ENCODE measurements around the gene GALNT2. TPM values are rescaled to one million over a fixed set of nuclear protein-coding genes. Genes with fewer than 3 reads are reported as not detected.

The GALNT2 gene
- total and polyA plus RNA-seq, 9 of the 15 experiments (the other 6 are each of a cell fraction or from before 2014, with no cell fraction given), result 1.6 to 106 (median 51.9) TPM

- DNase-seq (ENCODE audit: extremely low read depth in 1 of 4, low spot score in 3 of 4) (no peak), FAIRE-seq (no peak), ATAC-seq (no peak)
- Histone ChIP-seq H3K79me2 (ENCODE audit: control insufficient read depth, insufficient read depth, low read length) (peaks cover 94% of the 10 kb centered on the region), H3K9ac (ENCODE audit: insufficient read depth in 1 of 2, low read depth in 2 of 2, low read length in 2 of 2) (no peak overlapping the region), H3K36me3 (ENCODE audit: control insufficient read depth, insufficient read depth, low read length) (peaks cover 17% of the 10 kb centered on the region; the same call in 1 of the 3 replicates), H3K9me1 (ENCODE audit: control insufficient read depth, insufficient read depth, low read length) (peaks cover 4% of the 10 kb centered on the region), H4K20me1 (replicated peaks; ENCODE audit: control insufficient read depth, insufficient read depth, low read length) (no peaks in the 10 kb centered on the region; the same call in 1 of the 2 replicates), H3K4me1 (replicated peaks in 1 of 2; ENCODE audit: control insufficient read depth in 2 of 2, insufficient read depth in 2 of 2, low read length in 2 of 2) (peaks cover 41 to 45% of the 10 kb centered on the region in 2 experiments), H3K4me2 (ENCODE audit: insufficient read depth, low read length) (no peak overlapping the region), H3K27ac (ENCODE audit: extremely low read depth, low read depth, low read length) (no peak overlapping the region), H3K27me3 (ENCODE audit: control insufficient read depth in 2 of 2, insufficient read depth in 2 of 2, low read length in 2 of 2) (no peaks in the 10 kb centered on the region), H3K9me3 (replicated peaks; ENCODE audit: control insufficient read depth, insufficient read depth, low read depth, low read length) (no peaks in the 10 kb centered on the region), H2AFZ (ENCODE audit: low read depth, low read length) (no peak overlapping the region), H3K4me3 (no peak overlapping the region)
- ChIA-PET POLR2A (no interaction called here), CTCF (ENCODE audit: low intra/inter-chr PET ratio) (no interaction called here)
- intact Hi-C loops (cut with micrococcal nuclease) (no loop called here), in situ Hi-C loops (cut with MboI) (no loop called here)
- WGBS (ENCODE audit: insufficient coverage, low coverage, missing lambda C conversion rate), result 76% methylated on average over 6 of the region's 6 CpGs
- BruUV-seq (replicated peaks), result no TSS peak
- TF ChIP-seq USF2 (CRISPR knock-in tag; IDR thresholded peaks at IDR 0.05) (no peak), VEZF1 (CRISPR knock-in tag; IDR thresholded peaks at IDR 0.05) (no peak), ZNF347 (CRISPR knock-in tag; IDR thresholded peaks at IDR 0.05; ENCODE audit: low read depth) (no peak), ZNF197 (CRISPR knock-in tag; IDR thresholded peaks at IDR 0.05; ENCODE audit: low read depth) (no peak), POLR2AphosphoS5 (IDR thresholded peaks at IDR 0.05; ENCODE audit: control insufficient read depth, insufficient read depth, low read depth, low read length) (no peak), MTF1 (CRISPR knock-in tag; IDR thresholded peaks at IDR 0.05; ENCODE audit: borderline replicate concordance) (no peak), L3MBTL2 (IDR thresholded peaks at IDR 0.05) (no peak), MYC (IDR thresholded peaks at IDR 0.05; ENCODE audit: low read depth, low read length) (no peak), MYC (CRISPR knock-in tag; IDR thresholded peaks at IDR 0.05; ENCODE audit: borderline replicate concordance, low read depth) (no peak), KDM4B (IDR thresholded peaks at IDR 0.05; ENCODE audit: borderline replicate concordance in 2 of 2, low read depth in 1 of 2) (no peak), GTF2F1 (IDR thresholded peaks at IDR 0.05; ENCODE audit: low read depth, low read length) (no peak), ZNF277 (CRISPR knock-in tag; IDR thresholded peaks at IDR 0.05; ENCODE audit: borderline replicate concordance) (no peak)
These were observed 65.7 kb downstream of the GALNT2 start for GRCh38 chr1:230132758-230133157.

Data from K562 (cell line).